PFSK-1 (cell line): ENCODE measurements around the gene SELENON.

Experiments used
- POLR2AphosphoS5 ChIP-seq: IDR thresholded peaks from 2 replicates; pipeline ENCODE4 v1.6.1; 2012; ENCODE audit warnings: low read depth, mild to moderate bottlenecking, control low read depth, low read length, moderate library complexity
- REST ChIP-seq, 2 experiments: IDR thresholded peaks; 2 replicates each; pipeline versions ENCODE4 v1.6.1 to v1.8.0; 2011 to 2012; ENCODE audit warnings: low read depth in 2 of 2, low read length in 2 of 2, control low read depth in 1 of 2, inconsistent platforms in 1 of 2, mild to moderate bottlenecking in 1 of 2, moderate library complexity in 1 of 2; ENCODE audit not compliant: insufficient read depth in 1 of 2

- no peak for TF ChIP-seq POLR2AphosphoS5
- TF ChIP-seq REST (IDR thresholded peaks at IDR 0.05; ENCODE audit: insufficient read depth in 1 of 2, low read depth in 2 of 2, low read length in 2 of 2): no peak
Measured at GRCh38 chr1:25793585-25794170, 6.3 kb upstream of the SELENON start.
